RWPE2 (cell line): ENCODE data around the gene CHRNA3.

ENCODE experiments used
- ATAC-seq: fragments of 200-7000 bp; cut with Tn5 transposase; 3 replicates; pipeline ENCODE4 v1.9.1; 2021; ENCODE audit warnings: low read depth
- DNase-seq: peaks from one replicate; pipeline ENCODE4 v3.0.0-alpha.2; 2020; ENCODE audit warnings: low spot score
- H3K27ac ChIP-seq: fragments of 450-650 bp; 2 replicates; pipeline ENCODE4 v1.5.1; 2017; ENCODE audit warnings: mild to moderate bottlenecking; ENCODE audit not compliant: poor library complexity, severe bottlenecking
- H3K27me3 ChIP-seq: fragments of 250-450 bp; sonication (Bioruptor Pico); 2 replicates; pipeline ENCODE4 v1.5.1; 2021; ENCODE audit warnings: mild to moderate bottlenecking, moderate library complexity; ENCODE audit not compliant: insufficient read depth, poor library complexity, severe bottlenecking
- H3K36me3 ChIP-seq: fragments of 250-450 bp; sonication (Bioruptor Pico); 2 replicates; pipeline ENCODE4 v1.5.1; 2020; ENCODE audit warnings: low read depth, mild to moderate bottlenecking, moderate library complexity
- H3K4me1 ChIP-seq: fragments of 250-450 bp; sonication (Bioruptor Pico); 2 replicates; pipeline ENCODE4 v1.5.1; 2021; ENCODE audit warnings: mild to moderate bottlenecking, moderate library complexity; ENCODE audit not compliant: insufficient read depth, poor library complexity, severe bottlenecking
- H3K4me3 ChIP-seq: fragments of 250-450 bp; sonication (Bioruptor Pico); 2 replicates; pipeline ENCODE4 v1.5.1; 2021; ENCODE audit warnings: mild to moderate bottlenecking, moderate library complexity; ENCODE audit not compliant: severe bottlenecking
- H3K9me3 ChIP-seq: fragments of 250-450 bp; sonication (Bioruptor Pico); 2 replicates; pipeline ENCODE4 v1.5.1; 2021; ENCODE audit warnings: mild to moderate bottlenecking, moderate library complexity; ENCODE audit not compliant: severe bottlenecking
- TF ChIP-seq, protein P1 (sequence below): fragments of 450-650 bp; IDR thresholded peaks from one replicate; pipeline ENCODE4 v1.5.1; 2017; ENCODE audit warnings: mild to moderate bottlenecking, moderate library complexity; ENCODE audit not compliant: poor library complexity, severe bottlenecking

The CHRNA3 gene

DNA sequence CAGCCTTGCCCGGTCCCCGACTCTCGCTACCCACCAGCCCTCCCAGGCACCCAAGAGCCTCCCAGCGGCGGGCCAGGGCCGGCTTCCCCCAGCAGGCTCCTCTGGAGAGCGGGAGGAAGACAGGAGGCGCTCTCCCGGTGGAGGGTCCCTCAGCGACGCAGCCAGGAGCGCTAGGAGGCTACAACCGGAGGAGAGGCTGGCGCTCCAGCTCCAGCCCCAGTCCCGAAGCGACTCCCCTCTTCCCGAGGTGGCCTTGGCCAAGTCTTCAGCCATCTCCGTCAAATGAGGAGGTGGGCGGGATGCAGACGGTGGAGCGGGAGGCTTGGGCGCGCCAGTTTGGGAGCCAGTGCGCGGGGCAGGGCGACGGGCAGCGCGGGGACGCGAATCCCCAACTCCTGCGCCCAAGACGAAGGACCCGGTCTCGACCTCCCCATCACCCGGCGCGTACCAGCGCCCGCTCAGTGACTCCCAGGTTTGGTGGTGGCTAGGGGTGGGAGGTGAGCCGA, 722 bp downstream of the CHRNA3 start:
- Histone ChIP-seq H3K4me1 (no peaks in the 10 kb centered on the region), H3K27ac (no peak overlapping the region), H3K9me3 (no peaks in the 10 kb centered on the region), H3K27me3 (peaks cover 34% of the 10 kb centered on the region), H3K36me3 (no peaks in the 10 kb centered on the region), H3K4me3 (peak overlapping the region; percentile 28)
- peak; percentile 64 for DNase-seq
- TF ChIP-seq, protein P1, sequence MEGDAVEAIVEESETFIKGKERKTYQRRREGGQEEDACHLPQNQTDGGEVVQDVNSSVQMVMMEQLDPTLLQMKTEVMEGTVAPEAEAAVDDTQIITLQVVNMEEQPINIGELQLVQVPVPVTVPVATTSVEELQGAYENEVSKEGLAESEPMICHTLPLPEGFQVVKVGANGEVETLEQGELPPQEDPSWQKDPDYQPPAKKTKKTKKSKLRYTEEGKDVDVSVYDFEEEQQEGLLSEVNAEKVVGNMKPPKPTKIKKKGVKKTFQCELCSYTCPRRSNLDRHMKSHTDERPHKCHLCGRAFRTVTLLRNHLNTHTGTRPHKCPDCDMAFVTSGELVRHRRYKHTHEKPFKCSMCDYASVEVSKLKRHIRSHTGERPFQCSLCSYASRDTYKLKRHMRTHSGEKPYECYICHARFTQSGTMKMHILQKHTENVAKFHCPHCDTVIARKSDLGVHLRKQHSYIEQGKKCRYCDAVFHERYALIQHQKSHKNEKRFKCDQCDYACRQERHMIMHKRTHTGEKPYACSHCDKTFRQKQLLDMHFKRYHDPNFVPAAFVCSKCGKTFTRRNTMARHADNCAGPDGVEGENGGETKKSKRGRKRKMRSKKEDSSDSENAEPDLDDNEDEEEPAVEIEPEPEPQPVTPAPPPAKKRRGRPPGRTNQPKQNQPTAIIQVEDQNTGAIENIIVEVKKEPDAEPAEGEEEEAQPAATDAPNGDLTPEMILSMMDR, result no peak
- ATAC-seq, result peak; percentile 30

DNA sequence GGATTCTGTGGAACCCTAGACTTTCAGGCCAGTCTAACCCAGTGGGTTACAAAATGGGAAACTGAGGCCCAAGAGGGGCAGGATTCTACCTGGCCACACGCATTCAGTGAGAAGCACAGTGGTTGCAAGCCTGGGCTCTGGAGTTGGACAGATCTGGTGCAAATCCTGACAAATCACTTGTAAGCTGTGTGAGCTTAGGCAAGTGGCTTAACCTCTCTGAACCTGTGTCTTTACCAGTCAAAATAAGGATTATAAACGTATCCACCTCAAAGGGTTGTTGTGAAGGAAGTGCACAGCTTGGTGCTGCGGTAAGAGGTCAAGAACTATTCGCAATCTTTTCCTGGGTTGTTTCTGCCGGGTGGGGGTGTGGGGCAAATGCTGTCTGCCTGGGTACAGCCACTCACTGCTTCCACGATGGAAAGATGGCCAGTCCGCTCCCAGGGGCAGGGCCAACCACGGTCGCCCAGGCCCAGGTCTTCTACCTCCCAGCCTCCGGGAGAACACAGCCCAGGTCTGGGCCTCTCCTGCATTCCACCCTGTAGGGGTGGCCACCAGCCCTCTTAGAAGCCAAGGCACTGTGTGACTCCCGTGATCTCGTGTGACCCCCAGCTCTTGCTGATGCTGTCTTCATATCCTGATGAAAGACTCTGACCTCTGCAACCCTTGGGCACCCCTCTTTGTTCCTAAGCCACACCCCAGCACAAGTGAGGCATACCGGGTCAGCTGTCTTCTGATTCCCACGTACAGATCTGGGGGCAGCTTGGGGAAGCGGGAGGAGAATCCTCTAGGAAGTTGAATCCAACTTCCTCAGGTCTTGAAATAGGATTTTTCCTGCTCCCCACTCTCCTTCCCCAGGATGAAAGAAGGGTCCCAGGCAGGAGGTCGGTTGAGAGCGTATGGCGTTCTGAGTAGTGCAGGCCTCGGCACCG, 1.5 kb downstream of the CHRNA3 start:
- H3K4me3 ChIP-seq, result no peak overlapping the region

DNA sequence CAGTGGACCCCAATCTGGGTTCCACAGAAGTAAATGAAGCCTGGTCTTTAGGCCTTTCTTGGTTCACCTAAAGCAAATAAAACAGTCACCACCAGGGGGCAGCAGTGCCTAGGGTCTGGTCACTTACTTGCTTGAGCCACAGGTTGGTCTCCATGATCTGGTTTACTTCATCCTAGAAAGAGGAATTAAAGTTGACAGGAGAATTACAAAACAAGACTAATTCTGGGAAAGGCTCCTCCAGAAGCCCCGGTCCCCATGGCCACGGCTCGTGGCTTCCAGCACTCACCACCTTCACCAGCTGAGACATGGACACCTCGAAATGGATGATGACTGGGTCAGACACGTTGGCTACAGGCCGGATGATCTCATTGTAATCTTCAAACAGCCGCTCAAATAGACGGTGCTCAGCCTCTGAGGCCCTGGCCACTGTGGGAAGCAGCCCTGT, 2.3 kb downstream of the CHRNA3 start:
- ATAC-seq (peak; percentile 68), DNase-seq (peak; percentile 88)
- H3K4me3 ChIP-seq, result no peak overlapping the region
- no peak overlapping the region for H3K27ac ChIP-seq
- TF ChIP-seq, protein P1, result peak; percentile 99
- H3K4me1 ChIP-seq, result no peaks in the 10 kb centered on the region
- H3K36me3 ChIP-seq, result no peaks in the 10 kb centered on the region
- peaks cover 34% of the 10 kb centered on the region for H3K27me3 ChIP-seq
- H3K9me3 ChIP-seq, result no peaks in the 10 kb centered on the region

More for the DNA sequence above, 1.5 kb downstream of the CHRNA3 start:
- TF ChIP-seq, protein P1, result no peak
- ATAC-seq, result no peak
- H3K4me1 ChIP-seq, result no peaks in the 10 kb centered on the region
- no peak overlapping the region for H3K27ac ChIP-seq
- H3K36me3 ChIP-seq, result no peaks in the 10 kb centered on the region
- H3K27me3 ChIP-seq, result peaks cover 34% of the 10 kb centered on the region
- no peaks in the 10 kb centered on the region for H3K9me3 ChIP-seq
- no peak for DNase-seq

DNA sequence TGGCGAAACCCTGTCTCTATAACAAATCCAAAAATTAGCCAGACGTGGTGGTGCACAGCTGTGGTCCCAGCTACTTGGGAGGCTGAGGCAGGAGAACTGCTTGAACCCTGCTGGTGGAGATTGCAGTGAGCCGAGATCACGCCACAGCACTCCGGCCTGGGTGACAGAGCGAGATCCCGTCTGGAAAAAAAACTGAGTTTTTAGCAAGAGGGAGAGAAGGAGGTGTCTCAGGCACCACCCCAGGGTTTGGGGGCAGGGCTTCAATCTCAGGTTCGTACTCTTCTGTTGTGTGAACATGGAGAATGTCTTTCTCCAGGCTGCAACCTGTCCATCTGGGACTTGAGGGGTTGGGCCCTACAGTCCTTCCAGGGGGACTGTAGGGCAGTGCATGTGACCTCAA, 2.7 kb downstream of the CHRNA3 start:
- DNase-seq, result peak; percentile 34
- Histone ChIP-seq H3K36me3 (no peaks in the 10 kb centered on the region), H3K4me1 (no peaks in the 10 kb centered on the region), H3K9me3 (no peaks in the 10 kb centered on the region), H3K4me3 (no peak overlapping the region), H3K27ac (no peak overlapping the region), H3K27me3 (peaks cover 34% of the 10 kb centered on the region)
- ATAC-seq, result no peak
- TF ChIP-seq, protein P1, result no peak
